GM12892 (cell line): ENCODE measurements around the gene ORC5.

Source experiments
- POLR2A ChIP-seq: IDR thresholded peaks from 2 replicates; pipeline ENCODE4 v1.6.1; 2011; ENCODE audit warnings: low read depth, low read length, control low read depth
- POLR2AphosphoS5 ChIP-seq: IDR thresholded peaks from 2 replicates; pipeline ENCODE4 v1.6.1; 2011; ENCODE audit warnings: low read depth, low read length, control low read depth
- TAF1 ChIP-seq: IDR thresholded peaks from 2 replicates; pipeline ENCODE4 v1.6.1; 2011; ENCODE audit warnings: low read depth, mild to moderate bottlenecking, control low read depth, low read length, borderline replicate concordance

- TF ChIP-seq POLR2A (no peak), TAF1 (no peak), POLR2AphosphoS5 (no peak)
Observed at GRCh38 chr7:104113788-104114187, 94.0 kb downstream of the ORC5 start.
